Measurements from ENCODE around the gene ATM. TPM values are rescaled to one million over a fixed set of nuclear protein-coding genes. Genes with fewer than 3 reads are reported as not detected.

The ATM gene
- total RNA-seq, 2 donors from 2014 or later, result 128 to 134 TPM

DNA sequence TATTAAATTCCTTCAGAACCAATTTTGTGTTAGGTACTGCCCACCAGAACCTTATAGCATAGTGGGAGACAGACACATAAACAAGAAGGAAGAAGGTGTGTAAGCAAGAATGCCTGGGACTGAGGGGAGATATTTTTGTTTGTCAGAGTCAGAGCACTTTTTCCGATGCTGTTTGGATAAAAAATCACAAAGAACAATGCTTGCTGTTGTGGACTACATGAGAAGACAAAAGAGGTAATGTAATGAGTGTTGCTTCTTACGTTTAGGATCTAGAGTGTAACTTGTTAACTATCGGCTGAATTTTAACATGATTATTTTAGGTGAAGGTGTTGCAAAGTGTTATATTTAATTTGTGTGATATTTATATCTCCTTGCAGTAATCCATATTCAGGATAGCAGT, 84.9 kb downstream of the ATM start:
- Histone ChIP-seq H3K27ac (no peak overlapping the region), H3K4me3 (no peak overlapping the region), H3K4me1 (no peaks in the 10 kb centered on the region), H3K27me3 (no peaks in the 10 kb centered on the region), H3K9me3 (no peaks in the 10 kb centered on the region), H3K36me3 (replicated peaks in 1 of 2; ENCODE audit: insufficient read depth in 1 of 2, low read depth in 2 of 2) (peaks cover 0 to 10% of the 10 kb centered on the region in 2 donors)
- WGBS, 2 donors, result 78% methylated on average over 3 of the region's 3 CpGs
- DNase-seq, result no peak
- ATAC-seq, result no peak
- TF ChIP-seq, protein P1, sequence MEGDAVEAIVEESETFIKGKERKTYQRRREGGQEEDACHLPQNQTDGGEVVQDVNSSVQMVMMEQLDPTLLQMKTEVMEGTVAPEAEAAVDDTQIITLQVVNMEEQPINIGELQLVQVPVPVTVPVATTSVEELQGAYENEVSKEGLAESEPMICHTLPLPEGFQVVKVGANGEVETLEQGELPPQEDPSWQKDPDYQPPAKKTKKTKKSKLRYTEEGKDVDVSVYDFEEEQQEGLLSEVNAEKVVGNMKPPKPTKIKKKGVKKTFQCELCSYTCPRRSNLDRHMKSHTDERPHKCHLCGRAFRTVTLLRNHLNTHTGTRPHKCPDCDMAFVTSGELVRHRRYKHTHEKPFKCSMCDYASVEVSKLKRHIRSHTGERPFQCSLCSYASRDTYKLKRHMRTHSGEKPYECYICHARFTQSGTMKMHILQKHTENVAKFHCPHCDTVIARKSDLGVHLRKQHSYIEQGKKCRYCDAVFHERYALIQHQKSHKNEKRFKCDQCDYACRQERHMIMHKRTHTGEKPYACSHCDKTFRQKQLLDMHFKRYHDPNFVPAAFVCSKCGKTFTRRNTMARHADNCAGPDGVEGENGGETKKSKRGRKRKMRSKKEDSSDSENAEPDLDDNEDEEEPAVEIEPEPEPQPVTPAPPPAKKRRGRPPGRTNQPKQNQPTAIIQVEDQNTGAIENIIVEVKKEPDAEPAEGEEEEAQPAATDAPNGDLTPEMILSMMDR (IDR thresholded peaks at IDR 0.05), result no peak
- TF ChIP-seq POLR2A (IDR thresholded peaks at IDR 0.05), result no peak
- intact Hi-C loops (cut with DNase I), result no loop called here

DNA sequence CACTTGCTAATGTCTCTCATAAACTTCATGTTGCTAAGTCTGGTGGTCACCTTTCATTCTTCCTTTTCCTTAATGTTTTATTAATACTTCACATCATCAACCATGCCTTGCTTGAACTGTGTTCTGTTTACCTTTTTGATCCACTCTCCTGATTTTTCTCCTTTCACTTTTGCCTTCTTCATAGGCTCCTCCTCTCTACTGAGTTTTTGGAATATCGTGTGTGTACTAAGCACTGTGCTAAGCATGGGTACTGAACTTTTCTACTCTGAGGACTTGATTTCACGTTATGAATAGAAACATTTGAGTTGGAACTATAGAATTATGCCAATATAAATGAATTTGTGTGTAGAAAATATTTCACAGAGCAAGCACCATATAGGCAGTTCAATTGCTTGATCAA, 90.6 kb downstream of the ATM start:
- H3K9me3 ChIP-seq, result no peaks in the 10 kb centered on the region
- H3K4me1 ChIP-seq, result no peaks in the 10 kb centered on the region
- no peaks in the 10 kb centered on the region for H3K27me3 ChIP-seq
- no peak overlapping the region for H3K27ac ChIP-seq
- no peak for TF ChIP-seq POLR2A (IDR thresholded peaks at IDR 0.05)
- TF ChIP-seq, protein P1 (IDR thresholded peaks at IDR 0.05), result no peak
- ATAC-seq, result no peak
- 61 to 70% methylated on average over 2 of the region's 2 CpGs for WGBS, 2 donors
- intact Hi-C loops (cut with DNase I), result loop anchor here (10.0 kb wide), 1 partner anchor 59 kb away; no protein-coding TSS in a partner anchor
- peaks cover 0 to 7% of the 10 kb centered on the region in 2 donors for H3K36me3 ChIP-seq (replicated peaks in 1 of 2; ENCODE audit: insufficient read depth in 1 of 2, low read depth in 2 of 2)
- DNase-seq, result no peak
- no peak overlapping the region for H3K4me3 ChIP-seq

DNA sequence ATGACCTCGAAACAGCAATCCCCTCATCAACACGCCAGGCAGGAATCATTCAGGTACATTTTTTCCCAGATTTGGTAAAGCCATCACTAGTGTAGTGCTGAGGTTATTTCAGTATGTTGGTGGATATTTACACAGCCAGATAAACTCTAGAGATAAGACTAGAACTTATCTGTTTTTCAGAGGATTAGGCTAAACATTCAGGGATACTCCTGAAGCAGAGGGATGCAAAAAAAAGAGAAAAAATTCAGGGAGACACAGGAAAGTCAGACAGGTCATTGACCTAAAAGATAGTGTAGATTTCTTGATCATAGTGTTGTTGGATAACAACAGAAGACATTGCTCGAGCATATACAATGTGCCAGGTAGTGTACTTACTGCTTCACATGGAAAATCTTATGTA, 93.2 kb downstream of the ATM start:
- WGBS, 2 donors, result 92 to 95% methylated on average over 3 of the region's 3 CpGs
- H3K4me1 ChIP-seq, result no peaks in the 10 kb centered on the region
- DNase-seq, result no peak
- ATAC-seq, result no peak
- TF ChIP-seq, protein P1 (IDR thresholded peaks at IDR 0.05), result no peak
- TF ChIP-seq POLR2A (IDR thresholded peaks at IDR 0.05), result no peak
- no peaks in the 10 kb centered on the region for H3K9me3 ChIP-seq
- no peak overlapping the region for H3K4me3 ChIP-seq
- H3K36me3 ChIP-seq (replicated peaks in 1 of 2; ENCODE audit: insufficient read depth in 1 of 2, low read depth in 2 of 2), result peaks cover 0 to 14% of the 10 kb centered on the region in 2 donors
- H3K27ac ChIP-seq, result no peak overlapping the region
- intact Hi-C loops (cut with DNase I), result loop anchor here (10.0 kb wide), 1 partner anchor 61 kb away; no protein-coding TSS in a partner anchor
- H3K27me3 ChIP-seq, result no peaks in the 10 kb centered on the region

DNA sequence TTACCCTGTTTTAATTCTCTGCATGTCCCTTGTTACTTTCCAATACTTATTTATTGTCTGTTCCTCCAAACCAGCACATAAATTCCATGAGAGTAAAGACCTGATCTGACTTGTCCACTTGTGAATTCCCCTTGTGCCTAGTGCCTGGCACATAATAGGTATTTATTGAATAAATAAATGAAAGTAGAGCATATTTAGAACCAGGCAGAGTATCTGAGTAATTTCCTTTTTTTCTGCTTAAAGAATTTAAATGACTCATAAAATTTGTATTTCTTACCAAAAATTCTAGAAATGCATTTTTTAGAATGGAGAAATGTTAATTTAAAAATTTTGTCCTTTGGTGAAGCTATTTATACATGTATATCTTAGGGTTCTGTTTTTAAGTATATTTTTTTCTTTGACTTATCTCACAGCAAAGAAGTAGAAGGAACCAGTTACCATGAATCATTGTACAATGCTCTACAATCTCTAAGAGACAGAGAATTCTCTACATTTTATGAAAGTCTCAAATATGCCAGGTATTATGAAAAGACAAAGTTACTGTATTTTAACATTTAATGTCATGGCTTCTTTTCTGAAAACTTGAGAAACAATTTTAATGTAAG, 96.8 kb downstream of the ATM start:
- no peaks in the 10 kb centered on the region for H3K4me1 ChIP-seq
- no peak overlapping the region for H3K4me3 ChIP-seq
- H3K27me3 ChIP-seq, result no peaks in the 10 kb centered on the region
- no peaks in the 10 kb centered on the region for H3K9me3 ChIP-seq
- no peak for TF ChIP-seq POLR2A (IDR thresholded peaks at IDR 0.05)
- TF ChIP-seq, protein P1 (IDR thresholded peaks at IDR 0.05), result no peak
- no peak overlapping the region for H3K27ac ChIP-seq
- no peak for DNase-seq
- peaks cover 0 to 18% of the 10 kb centered on the region in 2 donors for H3K36me3 ChIP-seq (replicated peaks in 1 of 2; ENCODE audit: insufficient read depth in 1 of 2, low read depth in 2 of 2)
- intact Hi-C loops (cut with DNase I), result loop anchor here (10.0 kb wide), 1 partner anchor 65 kb away; no protein-coding TSS in a partner anchor
- ATAC-seq, result no peak

DNA sequence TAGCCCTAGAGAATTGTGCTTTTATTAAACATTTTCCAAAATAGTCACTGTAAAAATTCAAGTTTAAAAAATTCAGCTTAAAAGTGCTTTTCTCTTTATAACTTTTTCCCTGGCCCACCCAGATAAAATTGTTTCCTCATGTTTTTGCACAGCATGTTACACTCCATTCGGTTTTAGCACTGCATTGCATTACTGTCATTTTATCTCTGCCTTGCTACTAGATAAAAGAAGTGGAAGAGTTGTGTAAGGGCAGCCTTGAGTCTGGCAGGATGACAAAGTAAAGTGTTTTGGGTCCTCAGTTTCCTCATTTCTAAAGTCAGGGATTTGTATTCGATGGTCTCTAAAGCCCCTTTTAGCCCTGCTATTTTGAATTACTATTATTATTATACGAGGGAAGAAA, 99.8 kb downstream of the ATM start:
- no peaks in the 10 kb centered on the region for H3K9me3 ChIP-seq
- ATAC-seq, result no peak
- intact Hi-C loops (cut with DNase I), result no loop called here

More for the DNA sequence above, 99.8 kb downstream of the ATM start:
- 67 to 70% methylated on average over 3 of the region's 3 CpGs for WGBS, 2 donors
- H3K27ac ChIP-seq, result no peak overlapping the region
- H3K4me1 ChIP-seq, result no peaks in the 10 kb centered on the region
- no peak for TF ChIP-seq POLR2A (IDR thresholded peaks at IDR 0.05)
- TF ChIP-seq, protein P1 (IDR thresholded peaks at IDR 0.05), result no peak
- no peak for DNase-seq
- peaks cover 0 to 18% of the 10 kb centered on the region in 2 donors for H3K36me3 ChIP-seq (replicated peaks in 1 of 2; ENCODE audit: insufficient read depth in 1 of 2, low read depth in 2 of 2)
- no peak overlapping the region for H3K4me3 ChIP-seq
- H3K27me3 ChIP-seq, result no peaks in the 10 kb centered on the region

Data from body of pancreas (tissue), 4 donors.